ENCODE results near the gene ANTXR2.
"Not testable (repeated sequence)": the region's sequence is repeated elsewhere in the genome, so short reads cannot be mapped to it uniquely, and the experiment has no call there.

The ANTXR2 gene

GRCh38 chr4:79904331-79904730 is 168.7 kb downstream of the ANTXR2 start:
- DNase-seq = no peak

- DNase-seq = no peak
Measured at GRCh38 chr4:79900182-79900581, 172.8 kb downstream of the ANTXR2 start.

GRCh38 chr4:79899481-79899880 is 173.5 kb downstream of the ANTXR2 start:
- DNase-seq = no peak

GRCh38 chr4:79898055-79898454 is 175.0 kb downstream of the ANTXR2 start:
- no peak for DNase-seq

- no peak for DNase-seq
Measured at GRCh38 chr4:79897174-79897573, 175.9 kb downstream of the ANTXR2 start.

- no peak for DNase-seq
Measured at GRCh38 chr4:79893456-79893855, 179.6 kb downstream of the ANTXR2 start.

GRCh38 chr4:79889026-79889425 is 184.0 kb downstream of the ANTXR2 start:
- not testable (repeated sequence) for DNase-seq

- DNase-seq = no peak
Measured at GRCh38 chr4:79886557-79886956, 186.5 kb downstream of the ANTXR2 start.

GRCh38 chr4:79886021-79886420 is 187.0 kb downstream of the ANTXR2 start:
- DNase-seq = no peak

- no peak for DNase-seq
Measured at GRCh38 chr4:79883290-79883689, 189.7 kb downstream of the ANTXR2 start.

GRCh38 chr4:79882806-79883205 is 190.2 kb downstream of the ANTXR2 start:
- no peak for DNase-seq

GRCh38 chr4:79881407-79881806 is 191.6 kb downstream of the ANTXR2 start:
- no peak for DNase-seq

- DNase-seq = no peak
Measured at GRCh38 chr4:79877511-79877910, 195.5 kb downstream of the ANTXR2 start.

GRCh38 chr4:79875344-79875899 is 197.6 kb downstream of the ANTXR2 start:
- no peak for DNase-seq

- no peak for DNase-seq
Measured at GRCh38 chr4:79874197-79874596, 198.8 kb downstream of the ANTXR2 start.

- DNase-seq = no peak
Measured at GRCh38 chr4:79872738-79873137, 200.3 kb downstream of the ANTXR2 start.

- no peak for DNase-seq
Measured at GRCh38 chr4:79871961-79872360, 201.1 kb downstream of the ANTXR2 start.

- no peak for DNase-seq
Measured at GRCh38 chr4:79869597-79870237, 203.3 kb downstream of the ANTXR2 start.

- no peak for DNase-seq
Measured at GRCh38 chr4:79865201-79865597, 207.8 kb downstream of the ANTXR2 start.

GRCh38 chr4:79864500-79865200 is 208.4 kb downstream of the ANTXR2 start:
- no peak for DNase-seq

GRCh38 chr4:79863333-79863732 is 209.7 kb downstream of the ANTXR2 start:
- DNase-seq = no peak

GRCh38 chr4:79862821-79863220 is 210.2 kb downstream of the ANTXR2 start:
- no peak for DNase-seq

GRCh38 chr4:79857811-79858210 is 215.2 kb downstream of the ANTXR2 start:
- DNase-seq = no peak

GRCh38 chr4:79856196-79856595 is 216.8 kb downstream of the ANTXR2 start:
- DNase-seq = no peak

Measured in NCI-H1436 (cell line).